Chondrocyte (in vitro differentiated cells): Measurements from ENCODE around the gene TDG. TPM values are rescaled to one million over a fixed set of nuclear protein-coding genes. Genes with fewer than 3 reads are reported as not detected.

Source experiments
- DNase-seq: peaks from one replicate; pipeline ENCODE4 v3.0.0; 2021; ENCODE audit warnings: mixed read lengths, low spot score
- H3K27ac Mint-ChIP-seq: one replicate; pipeline ENCODE4 v1.8.0; 2021; ENCODE audit warnings: mild to moderate bottlenecking, moderate library complexity, mixed read lengths; ENCODE audit not compliant: unreplicated experiment
- H3K27me3 Mint-ChIP-seq: 2 replicates; pipeline ENCODE4 v1.8.0; 2021; ENCODE audit warnings: low read depth, mixed read lengths
- H3K36me3 Mint-ChIP-seq: 2 replicates; pipeline ENCODE4 v1.8.0; 2021; ENCODE audit warnings: low read depth, mixed read lengths
- H3K4me1 Mint-ChIP-seq: 2 replicates; pipeline ENCODE4 v1.8.0; 2021; ENCODE audit warnings: low read depth, mild to moderate bottlenecking, mixed read lengths
- H3K4me3 Mint-ChIP-seq: one replicate; pipeline ENCODE4 v1.8.0; 2021; ENCODE audit warnings: mild to moderate bottlenecking, moderate library complexity, mixed read lengths; ENCODE audit not compliant: unreplicated experiment
- H3K9me3 Mint-ChIP-seq: 2 replicates; pipeline ENCODE4 v1.8.0; 2021; ENCODE audit warnings: low read depth, mixed read lengths
- total RNA-seq: library from RNA; stranded (reverse); gene quantifications from 3 replicates; pipeline ENCODE4 v1.2.1, GENCODE V29; 2021
- TF ChIP-seq, protein P1 (sequence below): fragments of 200-600 bp; sonication (generic); IDR thresholded peaks from 2 replicates; pipeline ENCODE4 v1.5.0; 2021; ENCODE audit warnings: antibody characterized with exemption, mild to moderate bottlenecking, moderate library complexity

TDG gene
- total RNA-seq, 1 donor from 2014 or later, result 49.5 TPM

DNA sequence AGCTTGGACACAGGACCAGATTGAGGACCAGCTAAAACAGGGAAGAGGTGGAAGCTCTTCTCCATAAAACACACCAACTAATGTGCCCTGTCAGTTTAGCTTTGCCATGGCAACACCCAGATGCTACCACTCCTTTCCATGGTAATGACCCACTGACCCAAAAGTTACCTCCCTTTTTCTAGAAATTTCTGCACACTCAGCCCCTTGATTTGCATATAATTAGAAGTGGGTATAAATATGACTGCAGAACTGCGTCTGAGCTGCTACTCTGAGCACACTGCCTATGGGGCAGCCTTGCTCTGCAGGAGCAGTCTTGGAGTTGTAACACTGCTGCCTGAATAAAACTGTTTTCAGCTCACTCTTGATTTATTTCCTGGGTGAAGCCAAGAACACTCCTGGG lies 3.2 kb upstream of the TDG start:
- Mint-ChIP-seq H3K36me3 (no peaks in the 10 kb centered on the region), H3K27ac (no peak overlapping the region), H3K4me1 (peaks cover 48% of the 10 kb centered on the region), H3K9me3 (no peaks in the 10 kb centered on the region), H3K27me3 (no peaks in the 10 kb centered on the region), H3K4me3 (no peak overlapping the region)
- no peak for DNase-seq
- TF ChIP-seq, protein P1, sequence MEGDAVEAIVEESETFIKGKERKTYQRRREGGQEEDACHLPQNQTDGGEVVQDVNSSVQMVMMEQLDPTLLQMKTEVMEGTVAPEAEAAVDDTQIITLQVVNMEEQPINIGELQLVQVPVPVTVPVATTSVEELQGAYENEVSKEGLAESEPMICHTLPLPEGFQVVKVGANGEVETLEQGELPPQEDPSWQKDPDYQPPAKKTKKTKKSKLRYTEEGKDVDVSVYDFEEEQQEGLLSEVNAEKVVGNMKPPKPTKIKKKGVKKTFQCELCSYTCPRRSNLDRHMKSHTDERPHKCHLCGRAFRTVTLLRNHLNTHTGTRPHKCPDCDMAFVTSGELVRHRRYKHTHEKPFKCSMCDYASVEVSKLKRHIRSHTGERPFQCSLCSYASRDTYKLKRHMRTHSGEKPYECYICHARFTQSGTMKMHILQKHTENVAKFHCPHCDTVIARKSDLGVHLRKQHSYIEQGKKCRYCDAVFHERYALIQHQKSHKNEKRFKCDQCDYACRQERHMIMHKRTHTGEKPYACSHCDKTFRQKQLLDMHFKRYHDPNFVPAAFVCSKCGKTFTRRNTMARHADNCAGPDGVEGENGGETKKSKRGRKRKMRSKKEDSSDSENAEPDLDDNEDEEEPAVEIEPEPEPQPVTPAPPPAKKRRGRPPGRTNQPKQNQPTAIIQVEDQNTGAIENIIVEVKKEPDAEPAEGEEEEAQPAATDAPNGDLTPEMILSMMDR, result no peak

DNA sequence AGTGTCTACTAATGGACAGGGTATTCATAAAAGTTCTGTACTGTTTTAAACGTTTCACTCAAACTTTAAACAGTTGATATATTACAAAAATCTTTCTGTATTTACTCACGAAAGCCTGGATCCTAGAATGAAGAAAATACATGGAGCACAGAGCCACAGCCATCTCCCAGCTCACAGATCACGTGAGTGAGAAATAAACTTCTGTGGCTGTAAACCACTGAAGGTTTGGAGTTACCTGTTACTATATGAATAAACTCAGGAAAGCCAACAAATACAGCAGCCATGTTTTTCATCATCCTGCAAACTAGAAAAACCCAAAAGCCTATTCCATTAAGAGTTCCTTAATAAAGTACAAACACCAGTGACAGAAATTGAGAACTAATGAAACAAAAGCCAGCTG lies 867 bp upstream of the TDG start:
- no peaks in the 10 kb centered on the region for H3K27me3 Mint-ChIP-seq
- TF ChIP-seq, protein P1, result no peak
- peaks cover 59% of the 10 kb centered on the region for H3K4me1 Mint-ChIP-seq
- DNase-seq, result no peak
- peaks cover 4% of the 10 kb centered on the region for H3K36me3 Mint-ChIP-seq
- H3K9me3 Mint-ChIP-seq, result no peaks in the 10 kb centered on the region
- peak overlapping the region; percentile 99 for H3K27ac Mint-ChIP-seq
- peak overlapping the region; percentile 97 for H3K4me3 Mint-ChIP-seq

- TF ChIP-seq, protein P1, result no peak
- peak overlapping the region; percentile 97 for H3K4me3 Mint-ChIP-seq
- no peak for DNase-seq
- peaks cover 58% of the 10 kb centered on the region for H3K4me1 Mint-ChIP-seq
- H3K27me3 Mint-ChIP-seq, result no peaks in the 10 kb centered on the region
- H3K9me3 Mint-ChIP-seq, result no peaks in the 10 kb centered on the region
- peaks cover 4% of the 10 kb centered on the region for H3K36me3 Mint-ChIP-seq
- H3K27ac Mint-ChIP-seq, result peak overlapping the region; percentile 99
These were observed 450 bp upstream of the TDG start for GRCh38 chr12:103965255-103965589.

DNA sequence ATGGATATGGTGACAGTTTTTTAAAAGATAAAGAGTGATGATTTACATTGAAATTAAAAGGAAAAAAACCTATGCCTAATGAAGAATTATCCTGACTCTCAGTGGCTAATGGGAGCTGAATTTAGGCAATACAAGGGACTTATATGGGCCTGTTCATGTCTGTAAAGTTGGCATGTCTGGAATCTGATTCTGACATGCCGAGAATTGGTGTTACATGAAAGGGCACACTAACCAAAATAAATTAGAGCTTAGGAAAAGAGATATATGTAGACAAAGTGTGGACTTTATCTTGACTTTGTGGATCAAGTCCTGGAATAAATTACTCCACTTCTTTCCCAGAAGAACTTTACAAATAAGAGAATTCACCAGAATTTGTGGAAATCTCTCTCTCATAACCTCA lies 1.1 kb downstream of the TDG start:
- TF ChIP-seq, protein P1, result no peak
- Mint-ChIP-seq H3K4me1 (peaks cover 60% of the 10 kb centered on the region), H3K9me3 (no peaks in the 10 kb centered on the region), H3K27ac (peak overlapping the region; percentile 99), H3K4me3 (peak overlapping the region; percentile 97), H3K36me3 (peaks cover 6% of the 10 kb centered on the region), H3K27me3 (no peaks in the 10 kb centered on the region)
- DNase-seq, result no peak

DNA sequence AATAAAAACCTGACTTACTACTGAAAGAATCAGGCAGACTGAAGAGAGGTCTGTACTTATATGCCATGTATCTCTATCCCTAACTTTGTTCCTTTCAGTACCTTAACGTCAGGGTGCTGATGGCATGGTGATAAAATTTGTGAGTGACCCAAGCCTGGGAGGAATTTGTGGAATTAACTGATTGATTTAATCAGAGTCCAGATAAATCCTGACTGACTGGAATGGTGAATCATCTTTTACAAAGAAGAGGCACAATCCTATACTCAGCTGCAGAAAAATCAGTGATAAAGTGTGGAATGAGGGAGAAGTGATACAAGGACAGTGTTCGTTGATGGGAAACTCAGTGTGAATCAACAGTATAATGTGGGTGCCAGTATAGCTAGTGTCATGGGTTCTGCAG lies 3.7 kb downstream of the TDG start:
- Mint-ChIP-seq H3K4me3 (peak overlapping the region; percentile 16), H3K27me3 (no peaks in the 10 kb centered on the region), H3K36me3 (peaks cover 8% of the 10 kb centered on the region), H3K4me1 (peaks cover 60% of the 10 kb centered on the region), H3K27ac (peak overlapping the region; percentile 59), H3K9me3 (no peaks in the 10 kb centered on the region)
- TF ChIP-seq, protein P1, result no peak
- DNase-seq, result no peak
